ENCODE results near the gene PIWIL1.

DNA sequence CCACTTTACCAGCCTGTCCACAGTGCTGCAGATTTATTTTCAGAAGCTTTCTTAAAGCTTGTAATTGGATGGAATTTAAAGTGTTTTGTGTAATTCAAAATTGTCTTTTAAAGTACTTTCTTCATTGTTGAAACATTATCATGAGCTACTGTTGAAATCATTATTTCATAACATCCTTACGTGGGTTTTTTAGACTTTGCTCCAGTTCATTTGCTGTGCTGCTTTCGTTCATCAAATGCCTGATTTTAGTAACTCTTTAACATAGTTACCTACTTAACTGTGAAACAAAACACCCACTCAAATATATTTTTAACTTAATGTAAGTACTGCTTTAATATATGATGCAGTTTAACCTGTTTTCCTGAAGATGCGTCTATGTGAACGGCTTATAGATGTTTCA is 47.5 kb downstream of the PIWIL1 start:
- no peak for TF ChIP-seq CTCF (IDR thresholded peaks at IDR 0.05; ENCODE audit: low read depth, low read length)
- TF ChIP-seq MAX (IDR thresholded peaks at IDR 0.05; ENCODE audit: low read depth, low read length), result no peak
- TF ChIP-seq POLR2A (IDR thresholded peaks at IDR 0.05; ENCODE audit: extremely low read depth, insufficient read length), result no peak
- no peak for TF ChIP-seq MYC (IDR thresholded peaks at IDR 0.05; ENCODE audit: low read depth, low read length)

Measured in NB4 (cell line).